Measurements from ENCODE around the gene CCDC200. TPM values are rescaled to one million over a fixed set of nuclear protein-coding genes. Genes with fewer than 3 reads are reported as not detected.
"Not testable (repeated sequence)": the region's sequence is repeated elsewhere in the genome, so short reads cannot be mapped to it uniquely, and the experiment has no call there.

CCDC200 gene
- total RNA-seq, 1 donor from 2014 or later, result not detected

DNA sequence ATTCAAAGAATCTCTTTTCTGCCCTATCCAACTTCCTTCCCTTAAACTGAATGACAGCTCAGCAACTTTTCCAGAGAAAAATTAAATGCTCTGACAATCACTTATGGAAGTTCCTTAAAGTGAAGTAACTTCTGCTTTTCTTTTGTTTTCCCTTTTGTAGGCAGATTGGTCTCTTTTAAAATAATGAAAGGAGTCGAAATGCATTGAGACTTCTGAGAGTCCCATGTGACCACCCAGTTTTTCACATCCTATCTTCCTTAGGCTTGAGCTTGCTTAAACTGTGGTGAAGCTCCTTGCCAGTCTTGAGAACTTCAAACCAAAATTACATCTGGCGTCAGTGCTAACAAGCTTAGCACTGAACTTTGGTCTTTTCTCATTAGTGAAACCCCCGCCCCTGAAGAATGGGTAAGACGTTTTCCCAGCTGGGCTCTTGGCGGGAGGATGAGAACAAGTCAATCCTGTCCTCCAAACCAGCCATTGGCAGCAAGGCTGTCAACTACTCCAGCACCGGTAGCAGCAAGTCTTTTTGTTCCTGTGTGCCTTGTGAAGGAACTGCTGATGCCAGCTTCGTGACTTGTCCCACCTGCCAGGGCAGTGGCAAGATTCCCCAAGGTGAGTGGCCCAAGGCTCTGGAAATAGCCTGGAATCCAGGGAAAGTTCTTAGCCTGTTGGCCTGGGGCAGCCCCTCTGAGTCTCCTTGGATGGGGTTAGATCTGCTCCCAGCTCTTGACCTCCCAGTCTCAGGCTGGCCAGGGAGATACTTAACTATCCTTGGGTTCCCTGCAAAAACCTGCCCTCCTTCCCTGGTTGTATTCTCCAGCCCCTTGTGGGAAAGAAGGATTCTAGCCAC, 15.6 kb downstream of the CCDC200 start:
- DNase-seq, result no peak
- Histone ChIP-seq H3K4me1 (peaks cover 11% of the 10 kb centered on the region), H3K27ac (peak overlapping the region; percentile 79), H3K36me3 (peaks cover 46% of the 10 kb centered on the region), H3K4me3 (peak overlapping the region; percentile 77), H3K9me3 (no peaks in the 10 kb centered on the region), H3K27me3 (no peaks in the 10 kb centered on the region)
- peak; percentile 14 for ATAC-seq
- no peak for TF ChIP-seq CTCF (IDR thresholded peaks at IDR 0.05)
- intact Hi-C loops (cut with DNase I), result no loop called here

- peak; percentile 91 for DNase-seq
- Histone ChIP-seq H3K36me3 (peaks cover 48% of the 10 kb centered on the region), H3K27ac (peak within 1 kb of the TSS; percentile 79), H3K9me3 (no peaks in the 10 kb centered on the region), H3K27me3 (no peaks in the 10 kb centered on the region), H3K4me3 (peak within 1 kb of the TSS; percentile 77), H3K4me1 (peaks cover 11% of the 10 kb centered on the region)
- intact Hi-C loops (cut with DNase I), result no loop called here
- peak; percentile 31 for TF ChIP-seq CTCF (IDR thresholded peaks at IDR 0.05)
- ATAC-seq, result peak; percentile 93
Observed at GRCh38 chr17:43211480-43212402, 16.7 kb downstream of the CCDC200 start, which contains the start of gene TMEM106A. TMEM106A (plus strand) TSS chr17:43211875; CDS start chr17:43213042, 1,167 bp downstream.

GRCh38 chr17:43211123-43211479, 17.3 kb downstream of the CCDC200 start:
- peak overlapping the region; percentile 77 for H3K4me3 ChIP-seq
- no peaks in the 10 kb centered on the region for H3K9me3 ChIP-seq
- H3K4me1 ChIP-seq, result peaks cover 11% of the 10 kb centered on the region
- no peak for TF ChIP-seq CTCF (IDR thresholded peaks at IDR 0.05)
- peaks cover 48% of the 10 kb centered on the region for H3K36me3 ChIP-seq
- intact Hi-C loops (cut with DNase I), result no loop called here
- H3K27me3 ChIP-seq, result no peaks in the 10 kb centered on the region
- H3K27ac ChIP-seq, result peak overlapping the region; percentile 79
- ATAC-seq, result no peak
- DNase-seq, result no peak

DNA sequence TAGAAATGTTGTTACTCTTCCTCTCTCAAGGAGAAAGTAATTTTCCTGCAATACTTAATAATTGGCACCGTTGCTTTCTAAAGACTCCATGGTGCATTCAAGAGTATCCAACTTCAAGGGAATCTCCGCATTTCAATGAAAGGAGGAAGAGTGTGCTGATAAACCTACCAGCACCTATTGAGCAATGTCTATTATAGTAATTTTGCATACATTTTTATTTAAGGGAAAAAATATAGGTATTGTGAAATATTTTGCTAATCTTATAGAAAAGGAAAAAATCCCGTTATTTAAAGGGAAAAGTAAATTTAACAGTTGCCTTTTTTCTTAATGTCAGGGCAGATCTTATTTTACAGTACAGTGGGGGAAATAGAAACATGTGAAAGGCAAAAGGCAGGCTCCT, 17.8 kb downstream of the CCDC200 start:
- peak overlapping the region; percentile 79 for H3K27ac ChIP-seq
- H3K4me1 ChIP-seq, result peaks cover 11% of the 10 kb centered on the region
- no peak for ATAC-seq
- H3K36me3 ChIP-seq, result peaks cover 48% of the 10 kb centered on the region
- H3K4me3 ChIP-seq, result no peak overlapping the region
- intact Hi-C loops (cut with DNase I), result no loop called here
- no peaks in the 10 kb centered on the region for H3K9me3 ChIP-seq
- no peak for TF ChIP-seq CTCF (IDR thresholded peaks at IDR 0.05)
- DNase-seq, result no peak
- no peaks in the 10 kb centered on the region for H3K27me3 ChIP-seq

GRCh38 chr17:43203013-43203412, 25.4 kb downstream of the CCDC200 start:
- H3K4me1 ChIP-seq; H3K27me3 ChIP-seq; H3K9me3 ChIP-seq; DNase-seq; H3K4me3 ChIP-seq; intact Hi-C loops (cut with DNase I); H3K27ac ChIP-seq; ATAC-seq: not testable (repeated sequence)
- peaks cover 97% of the 10 kb centered on the region for H3K36me3 ChIP-seq

DNA sequence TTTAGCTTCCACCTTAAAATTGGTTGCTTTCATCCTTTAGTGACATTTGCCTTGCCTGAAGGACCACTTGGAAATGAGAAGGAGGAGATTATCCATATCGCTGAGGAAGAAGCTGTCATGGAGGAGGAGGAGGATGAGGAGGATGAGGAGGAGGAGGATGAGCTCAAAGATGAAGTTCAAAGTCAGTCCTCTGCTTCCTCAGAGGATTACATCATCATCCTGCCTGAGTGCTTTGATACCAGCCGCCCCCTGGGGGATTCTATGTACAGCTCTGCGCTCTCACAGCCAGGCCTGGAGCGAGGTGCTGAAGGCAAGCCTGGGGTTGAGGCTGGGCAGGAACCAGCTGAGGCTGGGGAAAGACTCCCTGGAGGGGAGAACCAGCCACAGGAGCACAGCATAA, 28.3 kb downstream of the CCDC200 start:
- intact Hi-C loops (cut with DNase I), result no loop called here
- DNase-seq, result no peak
- no peaks in the 10 kb centered on the region for H3K27me3 ChIP-seq
- TF ChIP-seq CTCF (IDR thresholded peaks at IDR 0.05), result no peak
- no peak overlapping the region for H3K4me3 ChIP-seq
- no peaks in the 10 kb centered on the region for H3K4me1 ChIP-seq
- H3K9me3 ChIP-seq, result no peaks in the 10 kb centered on the region
- H3K27ac ChIP-seq, result no peak overlapping the region
- H3K36me3 ChIP-seq, result peaks cover 100% of the 10 kb centered on the region
- no peak for ATAC-seq

Data from upper lobe of right lung (tissue), 1 donor.